ENCODE measurements around the gene SELPLG.
A peak's percentile ranks its signal among the peaks of the same experiment; 100 is the strongest.
"Not testable (repeated sequence)": the region's sequence is repeated elsewhere in the genome, so short reads cannot be mapped to it uniquely, and the experiment has no call there.

The SELPLG gene

GRCh38 chr12:108637222-108637971 lies 3.7 kb upstream of the SELPLG start:
- DNase-seq: no peak

- peak; percentile 13 for DNase-seq
Measured at GRCh38 chr12:108635997-108636808, 2.5 kb upstream of the SELPLG start.

DNA sequence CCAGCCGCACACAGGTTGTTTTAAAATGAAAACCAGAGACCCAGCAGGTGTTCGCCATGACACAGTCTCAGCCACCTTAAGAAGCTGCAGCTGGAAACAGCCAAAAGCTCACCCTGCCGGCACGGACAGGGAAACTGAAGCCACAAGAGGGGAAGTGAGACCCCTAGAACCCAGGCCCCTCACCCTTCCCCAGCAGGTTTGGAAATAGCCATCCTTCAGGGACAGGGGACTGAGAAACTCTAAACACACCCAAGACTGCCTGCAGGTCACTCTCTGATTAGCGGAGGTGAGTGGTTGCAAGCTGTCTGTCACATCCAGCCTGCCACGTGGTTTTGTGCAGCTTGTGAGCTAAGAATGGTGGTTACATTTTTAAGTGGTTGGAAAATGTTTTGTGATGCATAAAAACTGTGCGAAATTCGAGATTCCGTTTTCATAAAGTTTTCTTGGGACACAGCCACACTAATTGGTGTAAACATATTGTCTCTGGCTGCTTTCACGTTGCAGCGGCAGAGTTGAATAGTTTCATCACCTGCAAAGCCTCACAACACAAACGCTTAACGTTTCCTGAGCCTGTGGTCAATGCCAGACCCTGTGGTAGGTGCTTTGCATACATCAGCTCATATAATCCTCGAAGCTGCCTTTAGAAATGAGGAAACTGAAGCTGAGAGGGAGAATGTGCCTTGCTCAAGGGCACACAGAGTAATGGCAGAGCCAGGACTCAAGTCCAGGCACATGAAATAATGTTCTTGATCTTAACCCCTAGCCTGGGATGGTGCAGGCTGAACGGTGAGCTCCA lies 1.7 kb upstream of the SELPLG start:
- DNase-seq: peak; percentile 8

- DNase-seq: peak; percentile 66
Measured at GRCh38 chr12:108634341-108634751, 652 bp upstream of the SELPLG start.

GRCh38 chr12:108633081-108633533 lies 587 bp downstream of the SELPLG start:
- DNase-seq: no peak

DNA sequence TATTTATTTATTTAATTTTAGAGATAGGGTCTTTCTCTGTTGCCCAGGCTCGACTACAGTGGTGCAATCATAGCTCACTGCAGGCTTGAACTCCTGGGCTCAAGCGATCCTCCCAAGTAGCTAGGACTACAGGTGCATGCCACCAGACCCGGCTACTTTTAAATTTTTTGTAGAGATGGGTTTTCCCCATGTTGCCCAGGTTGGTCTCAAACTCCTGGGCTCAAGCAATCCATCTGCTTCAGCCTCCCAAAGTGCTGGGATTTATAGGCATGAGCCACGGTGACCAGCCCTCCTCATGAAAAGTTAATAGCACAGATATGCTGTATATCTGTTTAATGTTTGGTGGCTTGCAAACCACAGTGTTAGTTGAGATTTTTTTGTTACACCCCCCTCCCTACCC lies 2.4 kb downstream of the SELPLG start:
- DNase-seq: not testable (repeated sequence)

GRCh38 chr12:108630481-108631207 lies 3.0 kb downstream of the SELPLG start:
- no peak for DNase-seq

DNA sequence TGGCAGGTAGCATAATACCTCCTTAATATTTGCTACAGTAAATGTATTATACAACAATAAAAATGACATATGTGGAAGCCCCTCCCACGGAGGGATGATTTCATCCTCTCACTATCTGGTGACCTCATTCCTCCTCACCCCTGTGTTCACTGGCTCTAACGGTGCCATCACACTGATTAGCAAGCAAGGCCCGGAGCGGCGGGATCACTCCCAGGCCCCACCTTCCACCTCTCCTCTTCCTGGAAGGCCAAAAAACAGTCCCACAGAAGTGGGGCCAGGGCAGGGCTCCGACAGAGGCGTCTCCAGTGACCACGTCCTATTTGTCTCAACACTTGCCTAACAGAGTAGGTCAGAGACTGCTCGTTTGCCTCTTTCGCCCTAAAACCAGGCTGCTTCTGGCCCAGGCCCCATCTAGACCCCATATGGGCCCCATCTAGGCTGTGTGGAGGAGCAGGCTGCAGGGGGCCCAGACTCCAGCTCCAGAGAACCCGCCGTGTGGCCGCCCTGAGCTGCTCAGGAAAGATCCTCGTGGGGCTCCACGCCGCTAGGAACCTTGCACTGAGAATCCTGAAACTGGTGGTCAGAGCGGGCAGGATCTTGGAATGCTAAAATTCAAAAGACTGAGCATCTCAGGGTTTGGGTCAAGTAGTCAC lies 3.7 kb downstream of the SELPLG start:
- DNase-seq: no peak

GRCh38 chr12:108629151-108629550 lies 4.5 kb downstream of the SELPLG start:
- DNase-seq: no peak

DNA sequence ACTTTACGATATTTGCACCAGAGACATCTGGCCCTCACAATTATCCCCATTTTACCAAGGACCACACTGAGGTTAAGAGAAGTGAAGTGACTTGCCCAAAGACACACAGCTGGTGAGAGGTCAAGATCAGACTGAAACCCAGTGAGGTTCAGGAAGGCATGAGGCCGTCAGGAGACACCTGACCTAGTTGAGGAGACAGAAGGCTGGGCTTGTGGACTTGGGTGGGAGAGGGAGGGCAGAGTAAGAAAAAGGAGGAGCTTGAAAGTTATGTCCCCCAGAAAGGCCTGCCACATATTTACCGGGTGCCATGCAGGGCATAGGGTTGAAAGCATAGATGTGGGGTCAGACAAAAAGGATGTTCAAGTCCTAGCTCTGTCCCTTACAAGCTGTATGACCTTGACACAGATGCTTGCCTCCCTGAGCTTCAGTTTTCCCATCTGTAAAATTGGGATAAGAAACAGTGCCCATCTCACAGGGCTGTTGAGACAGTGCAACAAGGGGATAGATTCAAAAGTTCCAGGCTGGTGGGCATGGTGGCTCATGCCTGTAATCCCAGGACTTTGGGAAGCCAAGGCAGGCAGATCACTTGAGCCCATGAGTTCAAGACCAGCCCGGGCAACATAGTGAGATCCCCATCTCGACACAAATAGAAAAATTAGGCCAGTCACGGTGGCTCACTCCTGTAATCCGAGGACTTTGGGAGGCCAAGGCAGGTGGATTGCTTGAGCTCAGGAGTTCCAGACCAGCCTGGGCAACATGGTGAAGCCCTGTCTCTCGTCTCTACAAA lies 6.4 kb downstream of the SELPLG start:
- no peak for DNase-seq

DNA sequence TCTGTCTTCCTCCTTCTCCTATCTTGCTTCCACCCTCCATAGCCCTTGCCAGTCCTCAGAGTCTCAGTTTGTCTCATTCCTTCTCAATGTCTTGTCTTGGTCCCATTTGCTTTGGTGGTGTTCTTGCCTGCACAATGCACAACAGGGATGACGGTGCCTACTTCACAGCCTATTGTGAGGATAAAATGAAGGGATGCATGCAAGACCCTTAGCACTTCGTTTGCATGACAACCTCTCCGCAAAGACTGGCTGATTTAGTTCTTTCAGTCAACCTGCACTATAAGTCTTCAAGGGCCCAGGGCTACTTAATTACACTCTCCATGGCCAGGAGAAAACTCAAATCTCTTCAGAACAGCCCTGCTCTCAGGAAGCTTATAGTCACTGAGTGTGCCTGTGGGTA lies 8.5 kb downstream of the SELPLG start:
- DNase-seq: no peak

DNA sequence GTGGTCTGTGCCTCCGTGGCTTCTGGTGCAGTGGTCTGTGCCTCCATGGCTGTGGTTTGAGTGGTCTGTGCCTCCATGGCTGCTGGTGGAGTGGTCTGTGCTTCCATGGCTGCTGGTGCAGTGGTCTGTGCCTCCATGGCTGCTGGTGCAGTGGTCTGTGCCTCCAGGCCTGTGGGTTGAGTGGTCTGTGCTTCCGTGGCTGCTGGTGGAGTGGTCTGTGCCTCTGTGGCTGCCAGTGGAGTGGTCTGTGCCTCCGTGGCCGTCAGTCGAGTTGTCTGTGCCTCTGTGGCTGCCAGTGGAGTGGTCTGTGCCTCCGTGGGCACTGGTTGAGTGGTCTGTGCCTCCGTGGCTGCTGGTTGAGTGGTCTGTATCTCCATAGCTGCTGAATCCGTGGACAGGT lies 10.1 kb downstream of the SELPLG start:
- DNase-seq: no peak

DNA sequence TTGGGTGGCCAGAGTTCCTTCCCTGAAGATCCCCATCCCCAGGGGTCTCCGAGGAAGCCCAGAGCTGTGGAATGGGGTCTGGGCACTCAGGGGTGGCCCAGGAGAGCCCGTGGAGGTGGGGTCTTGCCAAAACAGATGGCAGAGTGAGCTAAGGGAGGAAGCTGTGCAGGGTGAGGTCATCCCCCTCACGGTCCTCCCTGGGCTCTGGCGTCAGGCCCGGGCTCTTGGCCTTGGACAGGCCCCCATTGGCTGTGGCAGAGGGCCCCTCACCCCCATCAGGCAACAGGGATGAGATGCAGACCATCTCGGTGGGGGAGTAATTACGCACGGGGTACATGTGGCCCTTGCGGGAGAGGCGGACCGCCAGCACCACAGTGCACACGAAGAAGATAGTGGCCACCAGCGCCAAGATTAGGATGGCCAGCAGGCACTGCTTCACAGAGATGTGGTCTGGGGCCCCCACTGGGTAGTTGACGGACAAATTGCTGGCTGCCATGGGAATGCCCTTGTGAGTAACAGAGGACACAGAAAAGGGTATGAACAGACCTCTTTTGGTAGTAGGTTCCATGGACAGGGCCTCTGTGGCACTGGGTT lies 10.7 kb downstream of the SELPLG start:
- no peak for DNase-seq

- DNase-seq: no peak
Measured at GRCh38 chr12:108622421-108622820, 11.3 kb downstream of the SELPLG start.

DNA sequence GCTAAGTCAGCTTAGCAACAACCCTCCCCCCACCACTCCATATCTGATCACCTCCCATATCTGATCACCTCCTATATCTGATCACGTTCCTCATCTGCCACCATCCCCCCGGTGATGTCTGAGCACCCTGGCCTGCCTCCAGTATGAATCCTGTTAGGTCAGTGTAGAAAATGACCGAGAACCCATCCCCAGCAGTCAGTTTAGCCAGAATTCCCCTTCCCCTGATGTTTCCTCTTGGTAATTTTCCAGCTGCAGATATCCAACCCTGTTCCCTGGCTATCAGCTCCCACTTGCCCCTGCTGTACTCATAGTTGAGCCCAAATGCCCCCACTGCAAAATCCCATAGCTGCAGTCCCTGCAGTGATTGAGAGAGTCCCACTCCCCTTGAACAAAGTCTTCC lies 12.5 kb downstream of the SELPLG start:
- DNase-seq: no peak

GRCh38 chr12:108620236-108620879 lies 13.3 kb downstream of the SELPLG start:
- DNase-seq: no peak

- DNase-seq: no peak
Measured at GRCh38 chr12:108619369-108620160, 14.1 kb downstream of the SELPLG start.

- not testable (repeated sequence) for DNase-seq
Measured at GRCh38 chr12:108618953-108619274, 14.8 kb downstream of the SELPLG start.

Measured in NCI-H187 treated with DMSO at 0.1 percent for 48 hours (cell line).